DND-41 (cell line): Measurements from ENCODE around the gene JAKMIP2.

Source experiments
- EZH2 ChIP-seq: IDR thresholded peaks from 3 replicates; pipeline ENCODE4 v1.6.1; 2012; ENCODE audit warnings: borderline replicate concordance, low read depth, mild to moderate bottlenecking, moderate library complexity, low read length, inconsistent platforms; ENCODE audit not compliant: severe bottlenecking
- TF ChIP-seq, protein P1 (sequence below): IDR thresholded peaks from 2 replicates; pipeline ENCODE4 v1.5.1; 2012; ENCODE audit warnings: borderline replicate concordance, low read length, moderate library complexity, mild to moderate bottlenecking; ENCODE audit not compliant: poor library complexity, severe bottlenecking; ENCODE audit errors: extremely low read depth

- TF ChIP-seq, protein P1, sequence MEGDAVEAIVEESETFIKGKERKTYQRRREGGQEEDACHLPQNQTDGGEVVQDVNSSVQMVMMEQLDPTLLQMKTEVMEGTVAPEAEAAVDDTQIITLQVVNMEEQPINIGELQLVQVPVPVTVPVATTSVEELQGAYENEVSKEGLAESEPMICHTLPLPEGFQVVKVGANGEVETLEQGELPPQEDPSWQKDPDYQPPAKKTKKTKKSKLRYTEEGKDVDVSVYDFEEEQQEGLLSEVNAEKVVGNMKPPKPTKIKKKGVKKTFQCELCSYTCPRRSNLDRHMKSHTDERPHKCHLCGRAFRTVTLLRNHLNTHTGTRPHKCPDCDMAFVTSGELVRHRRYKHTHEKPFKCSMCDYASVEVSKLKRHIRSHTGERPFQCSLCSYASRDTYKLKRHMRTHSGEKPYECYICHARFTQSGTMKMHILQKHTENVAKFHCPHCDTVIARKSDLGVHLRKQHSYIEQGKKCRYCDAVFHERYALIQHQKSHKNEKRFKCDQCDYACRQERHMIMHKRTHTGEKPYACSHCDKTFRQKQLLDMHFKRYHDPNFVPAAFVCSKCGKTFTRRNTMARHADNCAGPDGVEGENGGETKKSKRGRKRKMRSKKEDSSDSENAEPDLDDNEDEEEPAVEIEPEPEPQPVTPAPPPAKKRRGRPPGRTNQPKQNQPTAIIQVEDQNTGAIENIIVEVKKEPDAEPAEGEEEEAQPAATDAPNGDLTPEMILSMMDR, result no peak
- no peak for TF ChIP-seq EZH2
Measured at GRCh38 chr5:147752666-147753290, 29.8 kb downstream of the JAKMIP2 start.
